D721Med (cell line): ENCODE measurements around the gene BAZ1A.

Experiments
- DNase-seq: peaks from one replicate; pipeline ENCODE4 v3.0.0; 2011; ENCODE audit warnings: low spot score; ENCODE audit not compliant: insufficient read length
- FAIRE-seq: peaks from 2 replicates; lab custom pipeline; 2011; peaks lifted over from hg19 to GRCh38; lab: Jason Lieb, UNC
- TF ChIP-seq, protein P1 (sequence below): IDR thresholded peaks from 2 replicates; pipeline ENCODE4 v1.5.1; 2012; ENCODE audit warnings: mild to moderate bottlenecking, control low read depth; ENCODE audit not compliant: insufficient read depth; ENCODE audit errors: missing control alignments

The BAZ1A gene

DNA sequence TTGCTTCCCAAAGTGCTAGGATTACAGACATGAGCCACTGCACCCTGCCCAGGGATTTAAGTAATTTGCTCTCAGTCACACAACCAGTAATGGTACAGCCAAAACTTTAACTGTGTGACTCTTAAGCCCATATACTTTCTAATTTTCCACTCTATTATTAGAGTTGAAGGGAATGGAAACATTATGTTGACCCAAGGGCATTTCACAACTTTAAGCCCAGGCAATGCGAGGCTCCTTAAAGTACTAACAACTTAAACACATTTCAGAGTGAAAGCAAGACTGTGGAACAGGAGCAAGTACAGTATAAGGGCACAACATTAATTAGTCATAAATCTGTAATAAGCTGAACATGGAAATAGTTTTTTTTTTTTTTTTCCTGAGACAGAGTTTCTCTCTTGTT lies 39.8 kb downstream of the BAZ1A start:
- DNase-seq: no peak
- no peak for FAIRE-seq
- TF ChIP-seq, protein P1, sequence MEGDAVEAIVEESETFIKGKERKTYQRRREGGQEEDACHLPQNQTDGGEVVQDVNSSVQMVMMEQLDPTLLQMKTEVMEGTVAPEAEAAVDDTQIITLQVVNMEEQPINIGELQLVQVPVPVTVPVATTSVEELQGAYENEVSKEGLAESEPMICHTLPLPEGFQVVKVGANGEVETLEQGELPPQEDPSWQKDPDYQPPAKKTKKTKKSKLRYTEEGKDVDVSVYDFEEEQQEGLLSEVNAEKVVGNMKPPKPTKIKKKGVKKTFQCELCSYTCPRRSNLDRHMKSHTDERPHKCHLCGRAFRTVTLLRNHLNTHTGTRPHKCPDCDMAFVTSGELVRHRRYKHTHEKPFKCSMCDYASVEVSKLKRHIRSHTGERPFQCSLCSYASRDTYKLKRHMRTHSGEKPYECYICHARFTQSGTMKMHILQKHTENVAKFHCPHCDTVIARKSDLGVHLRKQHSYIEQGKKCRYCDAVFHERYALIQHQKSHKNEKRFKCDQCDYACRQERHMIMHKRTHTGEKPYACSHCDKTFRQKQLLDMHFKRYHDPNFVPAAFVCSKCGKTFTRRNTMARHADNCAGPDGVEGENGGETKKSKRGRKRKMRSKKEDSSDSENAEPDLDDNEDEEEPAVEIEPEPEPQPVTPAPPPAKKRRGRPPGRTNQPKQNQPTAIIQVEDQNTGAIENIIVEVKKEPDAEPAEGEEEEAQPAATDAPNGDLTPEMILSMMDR: no peak

GRCh38 chr14:34833549-34834523 lies 41.3 kb downstream of the BAZ1A start:
- no peak for FAIRE-seq
- TF ChIP-seq, protein P1: no peak
- DNase-seq: no peak

- TF ChIP-seq, protein P1: no peak
- no peak for FAIRE-seq
- DNase-seq: no peak
These were observed 48.5 kb downstream of the BAZ1A start for GRCh38 chr14:34826661-34827060.

- FAIRE-seq (no peak), DNase-seq (no peak)
- TF ChIP-seq, protein P1: no peak
These were observed 50.3 kb downstream of the BAZ1A start for GRCh38 chr14:34824826-34825225.

GRCh38 chr14:34824256-34824655 lies 50.9 kb downstream of the BAZ1A start:
- FAIRE-seq (no peak), DNase-seq (no peak)
- TF ChIP-seq, protein P1: no peak

- no peak for DNase-seq
- no peak for FAIRE-seq
- TF ChIP-seq, protein P1: no peak
These were observed 57.4 kb downstream of the BAZ1A start for GRCh38 chr14:34817768-34818167.

DNA sequence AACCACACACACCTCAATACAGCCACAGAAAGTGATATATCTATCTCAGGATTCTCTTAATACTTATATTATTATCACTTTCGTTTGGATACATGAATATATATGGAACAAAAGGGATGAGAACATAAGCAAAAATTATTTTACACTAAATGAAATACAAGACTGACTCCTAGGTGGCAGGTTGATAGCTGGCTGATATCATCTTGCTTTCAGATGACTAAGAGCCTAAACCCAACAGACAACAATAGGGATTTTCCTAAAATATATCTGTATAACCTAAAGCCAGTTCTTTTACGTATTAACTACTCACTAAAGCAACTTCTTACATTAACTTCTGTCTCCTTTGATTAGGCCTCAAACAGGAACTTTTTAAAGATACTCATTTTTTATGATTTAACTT lies 65.1 kb downstream of the BAZ1A start:
- TF ChIP-seq, protein P1: no peak
- no peak for FAIRE-seq
- no peak for DNase-seq
